ENCODE results near the gene ASPG. TPM values are rescaled to one million over a fixed set of nuclear protein-coding genes. Genes with fewer than 3 reads are reported as not detected.

ASPG gene
- total and polyA plus RNA-seq, 2 donors, result 2.2 to 2.7 TPM

GRCh38 chr14:104117341-104118005 lies 32.0 kb downstream of the ASPG start:
- DNase-seq (ENCODE audit: extremely low spot score), result no peak
- Histone ChIP-seq H3K36me3 (ENCODE audit: insufficient read depth) (no peaks in the 10 kb centered on the region), H3K27ac (ENCODE audit: low read depth) (peak overlapping the region; percentile 47), H3K4me3 (ENCODE audit: low read depth, low read length) (peak overlapping the region; percentile 42), H3K4me1 (ENCODE audit: insufficient read depth) (no peaks in the 10 kb centered on the region)
- 5% methylated on average over 71 of the region's 71 CpGs for whole genome bisulfite sequencing

GRCh38 chr14:104118006-104118844 lies 32.7 kb downstream of the ASPG start:
- H3K27ac ChIP-seq (ENCODE audit: low read depth), result no peak overlapping the region
- WGBS, result 66% methylated on average over 30 of the region's 30 CpGs
- no peaks in the 10 kb centered on the region for H3K4me1 ChIP-seq (ENCODE audit: insufficient read depth)
- no peaks in the 10 kb centered on the region for H3K36me3 ChIP-seq (ENCODE audit: insufficient read depth)
- peak overlapping the region; percentile 1 for H3K4me3 ChIP-seq (ENCODE audit: low read depth, low read length)
- DNase-seq (ENCODE audit: extremely low spot score), result no peak

GRCh38 chr14:104119119-104119487 lies 33.6 kb downstream of the ASPG start:
- Histone ChIP-seq H3K27ac (ENCODE audit: low read depth) (no peak overlapping the region), H3K4me3 (ENCODE audit: low read depth, low read length) (no peak overlapping the region), H3K36me3 (ENCODE audit: insufficient read depth) (no peaks in the 10 kb centered on the region), H3K4me1 (ENCODE audit: insufficient read depth) (no peaks in the 10 kb centered on the region)
- no peak for DNase-seq (ENCODE audit: extremely low spot score)
- 65% methylated on average over 3 of the region's 3 CpGs for WGBS

- Histone ChIP-seq H3K36me3 (ENCODE audit: insufficient read depth) (no peaks in the 10 kb centered on the region), H3K4me1 (ENCODE audit: insufficient read depth) (no peaks in the 10 kb centered on the region), H3K4me3 (ENCODE audit: low read depth, low read length) (no peak overlapping the region), H3K27ac (ENCODE audit: low read depth) (no peak overlapping the region)
- no peak for DNase-seq (ENCODE audit: extremely low spot score)
- 71% methylated on average over 18 of the region's 18 CpGs for WGBS
Measured at GRCh38 chr14:104119488-104120251, 34.2 kb downstream of the ASPG start.

GRCh38 chr14:104120281-104120741 lies 34.8 kb downstream of the ASPG start:
- H3K4me3 ChIP-seq (ENCODE audit: low read depth, low read length), result no peak overlapping the region
- no peak overlapping the region for H3K27ac ChIP-seq (ENCODE audit: low read depth)
- no peaks in the 10 kb centered on the region for H3K4me1 ChIP-seq (ENCODE audit: insufficient read depth)
- H3K36me3 ChIP-seq (ENCODE audit: insufficient read depth), result no peaks in the 10 kb centered on the region
- DNase-seq (ENCODE audit: extremely low spot score), result no peak
- 85% methylated on average over 5 of the region's 5 CpGs for WGBS

- H3K36me3 ChIP-seq (ENCODE audit: insufficient read depth), result no peaks in the 10 kb centered on the region
- no peak overlapping the region for H3K27ac ChIP-seq (ENCODE audit: low read depth)
- no peaks in the 10 kb centered on the region for H3K4me1 ChIP-seq (ENCODE audit: insufficient read depth)
- DNase-seq (ENCODE audit: extremely low spot score), result no peak
- 84% methylated on average over 5 of the region's 5 CpGs for WGBS
- no peak overlapping the region for H3K4me3 ChIP-seq (ENCODE audit: low read depth, low read length)
Measured at GRCh38 chr14:104121142-104121541, 35.6 kb downstream of the ASPG start.

- no peak for DNase-seq (ENCODE audit: extremely low spot score)
- no peaks in the 10 kb centered on the region for H3K4me1 ChIP-seq (ENCODE audit: insufficient read depth)
- no peak overlapping the region for H3K4me3 ChIP-seq (ENCODE audit: low read depth, low read length)
- H3K36me3 ChIP-seq (ENCODE audit: insufficient read depth), result no peaks in the 10 kb centered on the region
- 96% methylated on average over 1 of the region's 1 CpG for WGBS
- H3K27ac ChIP-seq (ENCODE audit: low read depth), result no peak overlapping the region
Measured at GRCh38 chr14:104123879-104124278, 38.4 kb downstream of the ASPG start.

- 79% methylated on average over 4 of the region's 4 CpGs for WGBS
- no peak overlapping the region for H3K27ac ChIP-seq (ENCODE audit: low read depth)
- H3K36me3 ChIP-seq (ENCODE audit: insufficient read depth), result no peaks in the 10 kb centered on the region
- H3K4me3 ChIP-seq (ENCODE audit: low read depth, low read length), result no peak overlapping the region
- no peaks in the 10 kb centered on the region for H3K4me1 ChIP-seq (ENCODE audit: insufficient read depth)
- no peak for DNase-seq (ENCODE audit: extremely low spot score)
Measured at GRCh38 chr14:104125011-104125410, 39.5 kb downstream of the ASPG start.

- WGBS, result 91% methylated on average over 2 of the region's 2 CpGs
- H3K4me1 ChIP-seq (ENCODE audit: insufficient read depth), result no peaks in the 10 kb centered on the region
- no peak overlapping the region for H3K27ac ChIP-seq (ENCODE audit: low read depth)
- DNase-seq (ENCODE audit: extremely low spot score), result no peak
- no peak overlapping the region for H3K4me3 ChIP-seq (ENCODE audit: low read depth, low read length)
- H3K36me3 ChIP-seq (ENCODE audit: insufficient read depth), result no peaks in the 10 kb centered on the region
Measured at GRCh38 chr14:104126753-104127152, 41.3 kb downstream of the ASPG start.

- no peak for DNase-seq (ENCODE audit: extremely low spot score)
- H3K4me3 ChIP-seq (ENCODE audit: low read depth, low read length), result no peak overlapping the region
- H3K27ac ChIP-seq (ENCODE audit: low read depth), result no peak overlapping the region
- H3K36me3 ChIP-seq (ENCODE audit: insufficient read depth), result no peaks in the 10 kb centered on the region
- 99% methylated on average over 1 of the region's 1 CpG for WGBS
- H3K4me1 ChIP-seq (ENCODE audit: insufficient read depth), result no peaks in the 10 kb centered on the region
Measured at GRCh38 chr14:104128981-104129380, 43.5 kb downstream of the ASPG start.

- no peak for DNase-seq (ENCODE audit: extremely low spot score)
- Histone ChIP-seq H3K27ac (ENCODE audit: low read depth) (no peak overlapping the region), H3K36me3 (ENCODE audit: insufficient read depth) (no peaks in the 10 kb centered on the region), H3K4me3 (ENCODE audit: low read depth, low read length) (no peak overlapping the region), H3K4me1 (ENCODE audit: insufficient read depth) (no peaks in the 10 kb centered on the region)
- WGBS, result 95% methylated on average over 1 of the region's 1 CpG
Measured at GRCh38 chr14:104129556-104129955, 44.1 kb downstream of the ASPG start.

GRCh38 chr14:104130974-104131651 lies 45.6 kb downstream of the ASPG start:
- H3K36me3 ChIP-seq (ENCODE audit: insufficient read depth), result no peaks in the 10 kb centered on the region
- H3K4me3 ChIP-seq (ENCODE audit: low read depth, low read length), result no peak overlapping the region
- DNase-seq (ENCODE audit: extremely low spot score), result no peak
- 26% methylated on average over 11 of the region's 11 CpGs for WGBS
- no peak overlapping the region for H3K27ac ChIP-seq (ENCODE audit: low read depth)
- no peaks in the 10 kb centered on the region for H3K4me1 ChIP-seq (ENCODE audit: insufficient read depth)

- Histone ChIP-seq H3K36me3 (ENCODE audit: insufficient read depth) (no peaks in the 10 kb centered on the region), H3K4me3 (ENCODE audit: low read depth, low read length) (no peak overlapping the region), H3K4me1 (ENCODE audit: insufficient read depth) (no peaks in the 10 kb centered on the region), H3K27ac (ENCODE audit: low read depth) (no peak overlapping the region)
- no peak for DNase-seq (ENCODE audit: extremely low spot score)
- 77% methylated on average over 23 of the region's 23 CpGs for whole genome bisulfite sequencing
Measured at GRCh38 chr14:104131968-104132732, 46.6 kb downstream of the ASPG start.
